ENCODE results near the gene QRICH1. TPM values are rescaled to one million over a fixed set of nuclear protein-coding genes. Genes with fewer than 3 reads are reported as not detected.

The QRICH1 gene
- total RNA-seq, 2 donors from 2014 or later: 83.7 to 110 TPM

DNA sequence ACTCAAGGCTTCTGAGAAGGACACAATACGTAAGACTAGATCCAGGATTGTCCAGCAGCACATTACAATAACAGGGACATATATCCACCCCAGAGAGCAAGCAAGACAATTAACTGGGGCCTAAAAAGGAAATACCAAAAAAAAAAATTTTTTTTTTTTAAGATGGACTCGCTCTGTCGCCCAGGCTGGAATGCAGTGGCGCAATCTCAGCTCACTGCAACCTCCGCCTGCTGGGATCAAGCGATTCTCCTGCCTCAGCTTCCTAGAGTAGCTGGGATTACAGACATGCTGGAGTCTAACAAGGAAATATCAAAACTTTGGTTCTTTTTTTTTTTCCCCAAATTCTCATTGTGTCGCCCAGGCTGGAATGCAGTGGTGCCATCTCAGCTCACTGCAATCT is 35.9 kb downstream of the QRICH1 start:
- ATAC-seq (ENCODE audit: insufficient number of reproducible peaks, low FRiP score, low read depth): no peak
- TF ChIP-seq, protein P1, sequence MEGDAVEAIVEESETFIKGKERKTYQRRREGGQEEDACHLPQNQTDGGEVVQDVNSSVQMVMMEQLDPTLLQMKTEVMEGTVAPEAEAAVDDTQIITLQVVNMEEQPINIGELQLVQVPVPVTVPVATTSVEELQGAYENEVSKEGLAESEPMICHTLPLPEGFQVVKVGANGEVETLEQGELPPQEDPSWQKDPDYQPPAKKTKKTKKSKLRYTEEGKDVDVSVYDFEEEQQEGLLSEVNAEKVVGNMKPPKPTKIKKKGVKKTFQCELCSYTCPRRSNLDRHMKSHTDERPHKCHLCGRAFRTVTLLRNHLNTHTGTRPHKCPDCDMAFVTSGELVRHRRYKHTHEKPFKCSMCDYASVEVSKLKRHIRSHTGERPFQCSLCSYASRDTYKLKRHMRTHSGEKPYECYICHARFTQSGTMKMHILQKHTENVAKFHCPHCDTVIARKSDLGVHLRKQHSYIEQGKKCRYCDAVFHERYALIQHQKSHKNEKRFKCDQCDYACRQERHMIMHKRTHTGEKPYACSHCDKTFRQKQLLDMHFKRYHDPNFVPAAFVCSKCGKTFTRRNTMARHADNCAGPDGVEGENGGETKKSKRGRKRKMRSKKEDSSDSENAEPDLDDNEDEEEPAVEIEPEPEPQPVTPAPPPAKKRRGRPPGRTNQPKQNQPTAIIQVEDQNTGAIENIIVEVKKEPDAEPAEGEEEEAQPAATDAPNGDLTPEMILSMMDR (IDR thresholded peaks at IDR 0.05): no peak
- DNase-seq (ENCODE audit: low spot score): no peak
- Histone ChIP-seq H3K27ac (no peak overlapping the region), H3K36me3 (peaks cover 64% of the 10 kb centered on the region), H3K27me3 (replicated peaks; ENCODE audit: insufficient read depth) (no peaks in the 10 kb centered on the region), H3K4me3 (no peak overlapping the region), H3K4me1 (ENCODE audit: control insufficient read depth in 1 of 2, low read depth in 2 of 2) (no peaks in the 10 kb centered on the region), H3K9me3 (no peaks in the 10 kb centered on the region)

DNA sequence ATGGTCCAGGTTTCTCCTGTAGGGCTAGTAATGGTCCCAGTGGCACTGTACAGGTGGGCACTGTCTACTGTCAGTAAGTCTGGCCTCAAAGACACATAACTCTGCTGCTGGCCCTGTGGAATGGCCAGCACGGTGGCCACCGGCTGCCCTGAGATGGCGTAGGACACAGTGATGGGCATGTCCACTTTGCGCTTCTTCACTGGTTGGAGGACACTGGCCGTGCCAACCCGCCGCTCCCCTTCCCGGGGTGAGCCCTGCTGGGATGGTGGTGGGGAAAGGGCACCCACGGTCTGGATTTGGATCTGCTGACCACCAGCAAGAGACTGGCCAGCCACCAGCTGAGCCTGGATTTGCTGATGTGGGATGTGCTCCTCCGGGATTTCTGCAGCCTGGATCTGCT is 36.6 kb downstream of the QRICH1 start:
- H3K36me3 ChIP-seq: peaks cover 69% of the 10 kb centered on the region
- H3K4me3 ChIP-seq: no peak overlapping the region
- H3K9me3 ChIP-seq: no peaks in the 10 kb centered on the region
- ATAC-seq (ENCODE audit: insufficient number of reproducible peaks, low FRiP score, low read depth) (no peak), DNase-seq (ENCODE audit: low spot score) (no peak)
- H3K27ac ChIP-seq: no peak overlapping the region
- H3K27me3 ChIP-seq (replicated peaks; ENCODE audit: insufficient read depth): no peaks in the 10 kb centered on the region
- no peaks in the 10 kb centered on the region for H3K4me1 ChIP-seq (ENCODE audit: control insufficient read depth in 1 of 2, low read depth in 2 of 2)
- TF ChIP-seq, protein P1 (IDR thresholded peaks at IDR 0.05): no peak

DNA sequence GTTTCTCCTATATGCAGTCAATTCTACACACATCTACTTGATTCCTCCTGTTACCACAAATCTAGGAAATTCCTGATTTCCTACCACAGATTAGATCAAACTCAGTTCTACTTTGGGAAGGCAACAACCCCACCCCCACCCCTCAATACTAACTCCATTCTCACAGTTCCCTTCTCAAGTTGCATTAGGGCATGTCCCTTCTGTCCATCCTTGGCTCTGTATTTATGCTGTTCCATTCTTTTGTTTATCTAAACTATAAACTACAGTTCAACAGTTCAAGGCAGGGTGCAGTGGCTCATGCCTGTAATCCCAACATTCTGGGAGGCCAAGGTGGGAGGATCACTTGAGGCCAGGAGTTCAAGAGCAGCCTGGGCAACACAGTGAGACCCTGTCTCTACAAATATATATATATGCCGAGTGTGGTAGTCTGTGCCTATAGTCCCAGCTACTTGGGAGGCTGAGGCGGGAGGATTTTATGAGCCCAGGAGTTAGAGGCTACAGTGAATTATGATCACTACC is 39.5 kb downstream of the QRICH1 start:
- H3K4me1 ChIP-seq (ENCODE audit: control insufficient read depth in 1 of 2, low read depth in 2 of 2): no peaks in the 10 kb centered on the region
- DNase-seq (ENCODE audit: low spot score) (no peak), ATAC-seq (ENCODE audit: insufficient number of reproducible peaks, low FRiP score, low read depth) (no peak)
- H3K27ac ChIP-seq: no peak overlapping the region
- no peaks in the 10 kb centered on the region for H3K9me3 ChIP-seq
- no peak overlapping the region for H3K4me3 ChIP-seq
- peaks cover 59% of the 10 kb centered on the region for H3K36me3 ChIP-seq
- TF ChIP-seq, protein P1 (IDR thresholded peaks at IDR 0.05): no peak
- H3K27me3 ChIP-seq (replicated peaks; ENCODE audit: insufficient read depth): no peaks in the 10 kb centered on the region

DNA sequence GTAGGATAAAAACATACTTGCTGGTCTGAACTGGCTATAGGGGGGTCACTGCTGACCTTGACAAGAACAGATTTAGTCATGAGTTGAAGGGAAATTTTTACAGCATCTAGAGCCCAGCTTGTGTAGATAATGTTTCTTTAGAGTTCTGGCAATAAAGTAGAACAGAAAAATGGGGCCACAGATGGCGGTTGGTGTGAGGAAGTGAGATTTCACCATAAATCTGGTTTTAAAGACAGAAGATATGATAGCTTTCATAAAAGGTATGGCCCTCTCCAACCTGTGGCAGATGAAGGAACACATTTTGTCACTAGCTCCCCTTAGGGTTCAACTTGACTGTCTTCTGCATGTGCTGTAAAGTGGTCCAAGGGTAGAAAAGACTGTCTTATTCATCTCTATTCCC is 40.3 kb downstream of the QRICH1 start:
- no peak for ATAC-seq (ENCODE audit: insufficient number of reproducible peaks, low FRiP score, low read depth)
- no peak for DNase-seq (ENCODE audit: low spot score)
- TF ChIP-seq, protein P1 (IDR thresholded peaks at IDR 0.05): no peak
- H3K27ac ChIP-seq: no peak overlapping the region
- H3K9me3 ChIP-seq: no peaks in the 10 kb centered on the region
- peaks cover 63% of the 10 kb centered on the region for H3K36me3 ChIP-seq
- H3K4me3 ChIP-seq: no peak overlapping the region
- no peaks in the 10 kb centered on the region for H3K4me1 ChIP-seq (ENCODE audit: control insufficient read depth in 1 of 2, low read depth in 2 of 2)
- no peaks in the 10 kb centered on the region for H3K27me3 ChIP-seq (replicated peaks; ENCODE audit: insufficient read depth)

DNA sequence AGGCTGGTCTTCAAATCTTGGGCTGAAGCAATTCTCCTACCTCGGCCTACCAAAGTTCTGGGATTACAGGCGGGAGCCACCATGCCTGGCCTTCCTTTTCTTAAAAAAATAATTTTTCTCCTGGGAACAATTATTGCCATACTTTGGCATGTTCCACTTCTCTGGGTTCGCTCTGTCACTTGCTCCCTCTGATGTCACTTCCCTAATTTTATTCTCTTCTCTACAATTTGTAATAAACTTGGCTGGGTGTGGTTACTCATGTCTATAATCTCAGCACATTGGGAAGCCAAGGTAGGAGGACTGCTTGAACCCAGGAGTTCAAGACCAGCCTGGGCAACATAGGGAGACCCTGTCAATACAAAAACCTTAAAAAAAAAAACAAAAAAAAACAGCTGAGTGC is 58.6 kb downstream of the QRICH1 start:
- DNase-seq (ENCODE audit: low spot score): no peak
- no peak for ATAC-seq (ENCODE audit: insufficient number of reproducible peaks, low FRiP score, low read depth)
- peaks cover 31% of the 10 kb centered on the region for H3K36me3 ChIP-seq

More for the DNA sequence above, 58.6 kb downstream of the QRICH1 start:
- no peaks in the 10 kb centered on the region for H3K4me1 ChIP-seq (ENCODE audit: control insufficient read depth in 1 of 2, low read depth in 2 of 2)
- H3K27ac ChIP-seq: no peak overlapping the region
- H3K9me3 ChIP-seq: no peaks in the 10 kb centered on the region
- H3K4me3 ChIP-seq: no peak overlapping the region
- TF ChIP-seq, protein P1 (IDR thresholded peaks at IDR 0.05): no peak
- H3K27me3 ChIP-seq (replicated peaks; ENCODE audit: insufficient read depth): no peaks in the 10 kb centered on the region

All from thoracic aorta (tissue), 2 donors.